Left colon (tissue), 2 donors: ENCODE measurements around the gene LRFN5. TPM values are rescaled to one million over a fixed set of nuclear protein-coding genes. Genes with fewer than 3 reads are reported as not detected.
"Not testable (repeated sequence)": the region's sequence is repeated elsewhere in the genome, so short reads cannot be mapped to it uniquely, and the experiment has no call there.

Experiments used
- ATAC-seq: fragments of 200-7000 bp; cut with Tn5 transposase; one replicate; pipeline ENCODE4 v1.9.1; 2020; ENCODE audit warnings: mild to moderate bottlenecking, moderate library complexity
- DNase-seq, 2 donors: peaks; one replicate each; pipeline ENCODE4 v3.0.0-alpha.2; 2020
- intact Hi-C, 2 donors: fragments of 100-400 bp; cut with DNase I in 1 of 2; cut with micrococcal nuclease in 1 of 2; formaldehyde crosslinking; loops; one replicate each; pipeline versions ENCODE4 v1.11.2 to v1.14.0; 2022; cut with DNase I, micrococcal nuclease
- total RNA-seq, 2 donors: library from RNA; stranded (reverse); fragmentation: NEBNext Ultra II Directional; extraction: Animal tissue kit (Norgen Biotek cat#: 25700); gene quantifications; one replicate each; pipeline ENCODE4 v1.2.1, GENCODE V29; 2021
- donor health status: DM: no; HTN: no; CAD: no.
- donor health status: DM: yes; HTN: yes; CAD: no.

Gene LRFN5
- total RNA-seq, 2 donors from 2014 or later: 0.37 to 1.1 TPM

DNA sequence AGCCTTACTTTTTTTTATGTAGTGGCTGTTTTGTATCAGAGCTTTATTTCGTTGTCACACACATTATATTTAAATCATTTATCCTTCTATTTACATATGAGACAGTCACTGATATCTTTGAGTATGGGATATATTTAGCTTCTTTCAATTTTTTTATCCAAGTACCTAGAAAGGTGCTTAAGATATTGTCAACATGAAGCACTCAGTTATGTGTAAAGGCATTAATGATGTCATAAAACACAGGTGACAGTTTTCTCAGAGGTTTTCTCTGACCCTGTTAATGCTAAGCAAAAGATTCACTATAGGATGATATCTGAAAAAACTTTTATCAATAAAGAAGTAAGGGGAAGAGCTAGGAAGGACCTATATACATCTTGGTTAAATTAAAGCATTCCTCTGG is 23.2 kb downstream of the LRFN5 start:
- DNase-seq (no peak), ATAC-seq (no peak)
- intact Hi-C loops: no loop called here

GRCh38 chr14:41634286-41634685 is 27.6 kb downstream of the LRFN5 start:
- intact Hi-C loops: no loop called here
- ATAC-seq: no peak
- no peak for DNase-seq

- ATAC-seq: no peak
- intact Hi-C loops: no loop called here
- no peak for DNase-seq
Observed at GRCh38 chr14:41636492-41637392, 30.1 kb downstream of the LRFN5 start.

- intact Hi-C loops: no loop called here
- ATAC-seq: no peak
- no peak for DNase-seq
Observed at GRCh38 chr14:41641690-41642089, 35.0 kb downstream of the LRFN5 start.

GRCh38 chr14:41642367-41642766 is 35.7 kb downstream of the LRFN5 start:
- intact Hi-C loops: no loop called here
- DNase-seq: no peak
- no peak for ATAC-seq

DNA sequence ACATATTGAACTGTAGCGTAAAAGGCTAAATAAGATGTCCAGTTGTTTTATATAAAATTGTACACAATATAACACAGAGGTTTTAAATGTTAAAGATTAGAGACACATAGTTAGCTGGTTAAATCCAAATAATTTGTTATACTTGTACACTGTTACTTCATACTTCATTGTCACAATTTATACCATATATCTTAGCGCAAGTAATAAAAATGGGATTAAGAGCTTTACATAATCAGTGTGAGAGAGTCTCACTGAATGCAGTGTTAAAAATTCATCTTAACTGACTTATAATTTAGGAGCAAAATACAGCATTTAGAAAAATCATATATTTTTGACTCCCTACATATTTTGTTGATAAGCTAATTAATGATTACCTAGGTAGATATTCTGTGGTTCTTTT is 36.1 kb downstream of the LRFN5 start:
- DNase-seq (no peak), ATAC-seq (no peak)
- intact Hi-C loops: no loop called here

DNA sequence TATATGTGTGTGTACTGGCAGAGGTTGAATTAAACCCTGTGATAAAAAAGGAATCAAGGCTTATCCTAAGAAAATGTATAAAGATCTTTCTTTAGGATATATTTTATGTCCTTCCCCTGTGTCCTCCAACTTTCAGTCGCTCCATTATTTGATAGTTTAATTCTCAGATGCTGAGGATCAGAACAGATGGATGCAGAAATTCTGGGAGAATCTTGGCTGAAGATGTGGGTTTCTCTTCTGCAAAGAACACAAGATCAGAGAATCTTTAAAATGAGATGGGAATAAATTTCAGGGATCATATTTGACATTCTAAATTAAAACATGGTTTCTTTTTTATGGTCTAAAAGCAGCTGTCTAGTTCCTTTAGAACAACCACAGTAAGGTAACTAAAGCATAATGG is 37.9 kb downstream of the LRFN5 start:
- DNase-seq (no peak), ATAC-seq (no peak)
- intact Hi-C loops: no loop called here

- intact Hi-C loops: no loop called here
- ATAC-seq (no peak), DNase-seq (no peak)
Observed at GRCh38 chr14:41650802-41651201, 44.1 kb downstream of the LRFN5 start.

DNA sequence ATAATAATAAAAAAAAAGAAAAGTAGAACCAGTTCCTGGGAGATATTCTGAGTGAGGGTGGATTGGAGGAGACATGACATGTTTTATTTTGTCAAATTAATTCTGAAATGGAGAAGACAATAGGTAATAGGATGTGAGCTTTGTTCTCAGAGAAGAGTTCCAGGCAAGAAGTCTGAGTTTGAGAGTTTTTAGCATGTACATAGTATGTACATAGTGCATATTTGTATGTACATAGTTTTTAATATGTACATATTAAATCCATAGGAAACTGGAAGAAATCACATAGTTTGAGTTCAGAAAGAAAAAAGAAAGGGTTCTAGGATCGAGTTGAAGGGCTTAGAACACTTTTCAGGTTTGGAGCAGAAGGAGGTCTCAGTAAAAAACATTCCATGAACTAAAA is 47.5 kb downstream of the LRFN5 start:
- intact Hi-C loops: no loop called here
- ATAC-seq: no peak
- DNase-seq: no peak

DNA sequence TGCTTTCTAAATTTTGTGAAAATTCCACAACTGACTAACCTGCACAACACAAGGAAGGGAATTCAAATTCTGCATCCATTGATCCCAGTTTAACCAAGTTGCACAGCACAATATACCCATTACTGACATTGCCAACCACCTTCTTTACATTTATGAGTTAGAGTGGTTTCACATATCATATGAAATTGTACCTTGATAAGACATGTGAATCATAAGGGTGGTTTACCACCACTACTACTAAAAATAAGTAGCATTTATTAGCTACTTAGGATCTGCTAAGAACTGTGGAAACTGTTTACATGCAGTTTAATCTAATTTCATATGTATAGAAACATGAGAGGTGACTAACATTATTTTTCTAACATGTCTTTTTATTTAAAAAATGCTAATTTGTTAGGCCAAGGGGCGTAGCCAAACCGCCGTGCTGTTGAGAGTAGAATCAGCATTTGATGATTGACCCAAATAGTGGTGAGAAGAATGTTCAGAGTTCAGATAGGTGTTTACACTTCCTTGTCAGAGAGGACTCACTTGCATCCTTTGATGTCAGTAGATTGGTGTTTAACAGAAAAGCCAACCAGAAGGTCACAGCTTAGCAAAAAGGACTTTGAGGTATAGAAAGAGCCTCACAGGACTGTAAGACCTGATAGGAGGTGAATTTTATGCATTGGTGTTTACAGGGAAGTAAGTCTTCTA is 56.2 kb downstream of the LRFN5 start:
- intact Hi-C loops: no loop called here
- DNase-seq (no peak), ATAC-seq (no peak)

GRCh38 chr14:41663473-41663850 is 56.8 kb downstream of the LRFN5 start:
- ATAC-seq: no peak
- no peak for DNase-seq
- intact Hi-C loops: no loop called here

DNA sequence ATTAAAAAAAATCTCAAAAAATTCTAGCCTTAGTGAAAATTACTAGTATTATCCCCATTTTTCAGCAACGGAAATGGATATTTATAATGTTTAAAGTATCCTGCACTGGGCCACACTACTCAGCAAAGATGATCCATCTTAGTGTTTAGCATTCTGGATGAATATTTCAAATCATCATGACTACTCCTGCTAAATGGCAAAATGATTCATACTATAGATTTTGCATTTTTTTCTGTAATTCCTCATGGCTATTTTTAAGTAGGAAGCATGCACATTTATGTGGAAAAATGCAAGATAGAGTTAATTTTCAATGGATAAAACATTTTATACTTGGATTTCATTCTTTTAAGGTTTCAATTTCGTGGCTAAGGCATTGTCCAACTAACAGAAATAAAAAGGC is 59.6 kb downstream of the LRFN5 start:
- DNase-seq (no peak), ATAC-seq (no peak)
- intact Hi-C loops: no loop called here

GRCh38 chr14:41668356-41668755 is 61.7 kb downstream of the LRFN5 start:
- intact Hi-C loops: no loop called here
- ATAC-seq: no peak
- DNase-seq: no peak

- intact Hi-C loops, ATAC-seq, DNase-seq: not testable (repeated sequence)
Observed at GRCh38 chr14:41673601-41674000, 66.9 kb downstream of the LRFN5 start.

DNA sequence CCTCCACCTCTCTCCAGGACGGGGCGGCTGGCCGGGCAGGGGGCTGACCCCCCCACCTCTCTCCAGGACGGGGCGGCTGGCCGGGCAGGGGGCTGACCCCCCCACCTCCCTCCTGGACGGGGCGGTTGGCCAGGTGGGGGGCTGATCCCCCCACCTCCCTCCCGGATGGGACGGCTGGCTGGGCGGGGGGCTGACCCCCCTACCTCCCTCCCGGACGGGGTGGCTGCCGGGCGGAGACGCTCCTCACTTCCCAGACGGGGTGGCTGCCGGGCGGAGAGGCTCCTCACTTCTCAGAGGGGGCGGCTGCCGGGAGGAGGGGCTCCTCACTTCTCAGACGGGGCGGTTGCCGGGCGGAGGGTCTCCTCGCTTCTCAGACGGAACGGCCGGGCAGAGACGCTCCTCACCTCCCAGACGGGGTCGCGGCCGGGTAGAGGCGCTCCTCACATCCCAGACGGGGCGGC is 67.9 kb downstream of the LRFN5 start:
- ATAC-seq, DNase-seq, intact Hi-C loops: not testable (repeated sequence)

GRCh38 chr14:41699486-41699885 is 92.8 kb downstream of the LRFN5 start:
- DNase-seq (no peak), ATAC-seq (no peak)
- intact Hi-C loops: no loop called here

GRCh38 chr14:41718477-41719166 is 111.9 kb downstream of the LRFN5 start:
- no peak for ATAC-seq
- intact Hi-C loops: no loop called here
- no peak for DNase-seq

GRCh38 chr14:41739203-41739602 is 132.5 kb downstream of the LRFN5 start:
- DNase-seq (no peak), ATAC-seq (no peak)
- intact Hi-C loops: no loop called here

DNA sequence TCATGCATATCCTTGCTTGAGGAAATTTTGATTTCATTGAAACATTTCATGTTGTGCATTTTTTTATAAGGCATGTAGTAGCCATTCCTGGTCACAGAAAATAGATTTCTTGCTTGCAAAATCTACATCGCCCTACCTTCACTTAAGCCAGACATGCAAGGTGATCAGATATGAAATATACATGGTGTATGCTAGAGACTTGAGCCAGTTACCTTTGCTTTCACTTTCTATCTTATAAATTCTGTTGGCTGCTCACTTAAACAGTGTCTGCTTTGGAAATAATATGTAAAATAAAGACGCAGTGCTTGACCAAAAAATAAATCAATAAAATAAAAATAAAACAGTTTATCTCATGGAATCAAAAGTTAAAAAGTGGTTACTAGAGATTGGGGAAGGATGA is 136.5 kb downstream of the LRFN5 start:
- DNase-seq: no peak
- intact Hi-C loops: no loop called here
- no peak for ATAC-seq

DNA sequence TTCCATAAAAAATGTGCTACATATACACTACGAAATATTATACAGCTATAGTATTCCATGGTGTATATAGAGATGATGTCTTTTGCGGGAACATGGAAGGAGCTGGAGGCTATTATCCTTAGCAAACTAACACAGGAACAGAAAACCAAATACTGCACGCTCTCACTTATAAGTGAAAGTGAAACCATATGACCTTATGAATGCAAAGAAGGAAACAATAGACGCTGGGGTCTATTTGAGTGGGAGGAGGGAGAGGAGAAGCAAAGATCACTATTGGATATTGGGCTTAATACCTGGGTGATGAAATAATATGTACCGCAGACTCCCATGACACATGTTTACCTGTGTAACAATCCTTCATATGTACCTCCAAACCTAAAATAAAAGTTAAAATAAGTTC is 142.8 kb downstream of the LRFN5 start:
- DNase-seq: no peak
- intact Hi-C loops: no loop called here
- ATAC-seq: no peak
